Measurements from ENCODE around the gene PVALB. TPM values are rescaled to one million over a fixed set of nuclear protein-coding genes. Genes with fewer than 3 reads are reported as not detected.

Gene PVALB
- total and polyA plus RNA-seq, 10 of the 15 experiments (the other 5 are each of a cell fraction or from before 2014, with no cell fraction given) = not detected

DNA sequence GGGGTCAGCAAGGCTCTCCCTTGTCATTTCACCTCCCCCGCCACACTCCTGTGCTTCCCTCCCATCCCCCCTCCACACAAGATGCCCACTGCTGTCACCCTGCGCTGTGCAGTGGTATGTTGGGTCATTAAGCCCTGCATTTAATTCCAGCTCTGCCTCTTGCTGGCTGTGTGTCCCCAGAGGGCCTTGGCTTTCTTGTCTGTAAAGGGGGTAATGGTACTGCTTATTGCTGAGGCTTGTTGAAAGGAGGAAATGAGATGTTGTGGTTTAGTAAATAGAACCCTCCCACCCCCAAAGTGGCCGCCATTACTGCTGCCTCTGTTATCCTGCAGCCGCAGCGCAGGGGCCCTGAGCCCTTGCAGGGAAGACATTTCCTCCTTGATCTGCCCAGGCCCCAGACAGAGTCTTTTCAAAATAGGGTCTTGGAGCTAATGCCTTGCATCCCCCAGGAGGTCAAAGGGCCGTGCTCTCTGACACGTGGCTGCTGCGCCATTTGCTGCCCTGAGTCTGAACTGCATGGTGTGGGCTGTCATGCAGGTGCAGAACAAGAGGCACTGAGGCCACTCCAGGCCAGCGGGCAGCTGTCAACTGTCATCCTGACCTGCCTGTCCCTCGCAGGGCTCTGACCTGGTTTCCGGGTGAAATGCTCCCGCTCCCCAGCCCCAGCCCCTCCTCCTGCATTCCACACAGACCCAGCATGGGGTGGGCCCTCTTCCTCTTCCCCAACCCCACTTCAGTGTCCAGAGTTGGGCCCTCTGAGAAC lies 18.7 kb downstream of the PVALB start (continued):
- TF ChIP-seq BCL3 (IDR thresholded peaks at IDR 0.05; ENCODE audit: borderline replicate concordance, insufficient read depth, low read depth, low read length, poor library complexity, severe bottlenecking) = no peak
- no peak for TF ChIP-seq POU2F2 (IDR thresholded peaks at IDR 0.05; ENCODE audit: borderline replicate concordance, low read depth, low read length)
- TF ChIP-seq ZSCAN29 (IDR thresholded peaks at IDR 0.05) = no peak
- no peak for TF ChIP-seq STAT3 (IDR thresholded peaks at IDR 0.05; ENCODE audit: low read depth, low read length)
- TF ChIP-seq EGR1 (IDR thresholded peaks at IDR 0.05; ENCODE audit: borderline replicate concordance in 1 of 2, low read depth in 2 of 2, low read length in 2 of 2) = no peak
- TF ChIP-seq E2F4 (IDR thresholded peaks at IDR 0.05; ENCODE audit: low read depth, low read length) = no peak
- TF ChIP-seq, protein P1, sequence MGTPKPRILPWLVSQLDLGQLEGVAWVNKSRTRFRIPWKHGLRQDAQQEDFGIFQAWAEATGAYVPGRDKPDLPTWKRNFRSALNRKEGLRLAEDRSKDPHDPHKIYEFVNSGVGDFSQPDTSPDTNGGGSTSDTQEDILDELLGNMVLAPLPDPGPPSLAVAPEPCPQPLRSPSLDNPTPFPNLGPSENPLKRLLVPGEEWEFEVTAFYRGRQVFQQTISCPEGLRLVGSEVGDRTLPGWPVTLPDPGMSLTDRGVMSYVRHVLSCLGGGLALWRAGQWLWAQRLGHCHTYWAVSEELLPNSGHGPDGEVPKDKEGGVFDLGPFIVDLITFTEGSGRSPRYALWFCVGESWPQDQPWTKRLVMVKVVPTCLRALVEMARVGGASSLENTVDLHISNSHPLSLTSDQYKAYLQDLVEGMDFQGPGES (IDR thresholded peaks at IDR 0.05) = no peak
- TF ChIP-seq BRCA1 (IDR thresholded peaks at IDR 0.05; ENCODE audit: low read depth, low read length) = no peak
- peak; percentile 28 for TF ChIP-seq MEF2B (IDR thresholded peaks at IDR 0.05; ENCODE audit: partially characterized antibody, poor library complexity, severe bottlenecking)
- TF ChIP-seq, protein P2, sequence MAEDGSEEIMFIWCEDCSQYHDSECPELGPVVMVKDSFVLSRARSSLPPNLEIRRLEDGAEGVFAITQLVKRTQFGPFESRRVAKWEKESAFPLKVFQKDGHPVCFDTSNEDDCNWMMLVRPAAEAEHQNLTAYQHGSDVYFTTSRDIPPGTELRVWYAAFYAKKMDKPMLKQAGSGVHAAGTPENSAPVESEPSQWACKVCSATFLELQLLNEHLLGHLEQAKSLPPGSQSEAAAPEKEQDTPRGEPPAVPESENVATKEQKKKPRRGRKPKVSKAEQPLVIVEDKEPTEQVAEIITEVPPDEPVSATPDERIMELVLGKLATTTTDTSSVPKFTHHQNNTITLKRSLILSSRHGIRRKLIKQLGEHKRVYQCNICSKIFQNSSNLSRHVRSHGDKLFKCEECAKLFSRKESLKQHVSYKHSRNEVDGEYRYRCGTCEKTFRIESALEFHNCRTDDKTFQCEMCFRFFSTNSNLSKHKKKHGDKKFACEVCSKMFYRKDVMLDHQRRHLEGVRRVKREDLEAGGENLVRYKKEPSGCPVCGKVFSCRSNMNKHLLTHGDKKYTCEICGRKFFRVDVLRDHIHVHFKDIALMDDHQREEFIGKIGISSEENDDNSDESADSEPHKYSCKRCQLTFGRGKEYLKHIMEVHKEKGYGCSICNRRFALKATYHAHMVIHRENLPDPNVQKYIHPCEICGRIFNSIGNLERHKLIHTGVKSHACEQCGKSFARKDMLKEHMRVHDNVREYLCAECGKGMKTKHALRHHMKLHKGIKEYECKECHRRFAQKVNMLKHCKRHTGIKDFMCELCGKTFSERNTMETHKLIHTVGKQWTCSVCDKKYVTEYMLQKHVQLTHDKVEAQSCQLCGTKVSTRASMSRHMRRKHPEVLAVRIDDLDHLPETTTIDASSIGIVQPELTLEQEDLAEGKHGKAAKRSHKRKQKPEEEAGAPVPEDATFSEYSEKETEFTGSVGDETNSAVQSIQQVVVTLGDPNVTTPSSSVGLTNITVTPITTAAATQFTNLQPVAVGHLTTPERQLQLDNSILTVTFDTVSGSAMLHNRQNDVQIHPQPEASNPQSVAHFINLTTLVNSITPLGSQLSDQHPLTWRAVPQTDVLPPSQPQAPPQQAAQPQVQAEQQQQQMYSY (CRISPR knock-in tag; IDR thresholded peaks at IDR 0.05) = no peak
- no peak for TF ChIP-seq SUPT20H (IDR thresholded peaks at IDR 0.05; ENCODE audit: borderline replicate concordance, control insufficient read depth, low read depth, low read length)
- TF ChIP-seq RUNX3 (IDR thresholded peaks at IDR 0.05; ENCODE audit: low read length) = peak; percentile 86
- no peak for TF ChIP-seq ZNF274 (IDR thresholded peaks at IDR 0.05; ENCODE audit: insufficient read depth, insufficient read length)
- TF ChIP-seq RAD21 (IDR thresholded peaks at IDR 0.05; ENCODE audit: insufficient read depth, low read depth, low read length) = no peak
- no peak for TF ChIP-seq CHD1 (IDR thresholded peaks at IDR 0.05; ENCODE audit: low read depth, low read length)
- TF ChIP-seq SUZ12 (IDR thresholded peaks at IDR 0.05; ENCODE audit: unreplicated experiment) = no peak
- TF ChIP-seq ZBTB33 (IDR thresholded peaks at IDR 0.05) = no peak
- TF ChIP-seq SREBF2 (IDR thresholded peaks at IDR 0.05; ENCODE audit: low read length) = no peak
- TF ChIP-seq IRF4 (IDR thresholded peaks at IDR 0.05; ENCODE audit: low read depth, low read length) = no peak
- no peak for TF ChIP-seq TAF1 (IDR thresholded peaks at IDR 0.05; ENCODE audit: borderline replicate concordance, low read depth, low read length)
- TF ChIP-seq DPF2 (IDR thresholded peaks at IDR 0.05) = 0 out of 2 replicates have a peak, but pooled peaks have one; percentile 24

Data from GM12878 (cell line).